HG03025 (cell line): ENCODE measurements around the gene ZNF318.
"Not testable (repeated sequence)": the region's sequence is repeated elsewhere in the genome, so short reads cannot be mapped to it uniquely, and the experiment has no call there.

Source experiments
- ATAC-seq: cut with Tn5 transposase; IDR thresholded peaks from one replicate; pipeline ENCODE4 v1.9.1; 2021; ENCODE audit warnings: mild to moderate bottlenecking, moderate library complexity; ENCODE audit not compliant: unreplicated experiment, low FRiP score

ZNF318 gene, protein sequence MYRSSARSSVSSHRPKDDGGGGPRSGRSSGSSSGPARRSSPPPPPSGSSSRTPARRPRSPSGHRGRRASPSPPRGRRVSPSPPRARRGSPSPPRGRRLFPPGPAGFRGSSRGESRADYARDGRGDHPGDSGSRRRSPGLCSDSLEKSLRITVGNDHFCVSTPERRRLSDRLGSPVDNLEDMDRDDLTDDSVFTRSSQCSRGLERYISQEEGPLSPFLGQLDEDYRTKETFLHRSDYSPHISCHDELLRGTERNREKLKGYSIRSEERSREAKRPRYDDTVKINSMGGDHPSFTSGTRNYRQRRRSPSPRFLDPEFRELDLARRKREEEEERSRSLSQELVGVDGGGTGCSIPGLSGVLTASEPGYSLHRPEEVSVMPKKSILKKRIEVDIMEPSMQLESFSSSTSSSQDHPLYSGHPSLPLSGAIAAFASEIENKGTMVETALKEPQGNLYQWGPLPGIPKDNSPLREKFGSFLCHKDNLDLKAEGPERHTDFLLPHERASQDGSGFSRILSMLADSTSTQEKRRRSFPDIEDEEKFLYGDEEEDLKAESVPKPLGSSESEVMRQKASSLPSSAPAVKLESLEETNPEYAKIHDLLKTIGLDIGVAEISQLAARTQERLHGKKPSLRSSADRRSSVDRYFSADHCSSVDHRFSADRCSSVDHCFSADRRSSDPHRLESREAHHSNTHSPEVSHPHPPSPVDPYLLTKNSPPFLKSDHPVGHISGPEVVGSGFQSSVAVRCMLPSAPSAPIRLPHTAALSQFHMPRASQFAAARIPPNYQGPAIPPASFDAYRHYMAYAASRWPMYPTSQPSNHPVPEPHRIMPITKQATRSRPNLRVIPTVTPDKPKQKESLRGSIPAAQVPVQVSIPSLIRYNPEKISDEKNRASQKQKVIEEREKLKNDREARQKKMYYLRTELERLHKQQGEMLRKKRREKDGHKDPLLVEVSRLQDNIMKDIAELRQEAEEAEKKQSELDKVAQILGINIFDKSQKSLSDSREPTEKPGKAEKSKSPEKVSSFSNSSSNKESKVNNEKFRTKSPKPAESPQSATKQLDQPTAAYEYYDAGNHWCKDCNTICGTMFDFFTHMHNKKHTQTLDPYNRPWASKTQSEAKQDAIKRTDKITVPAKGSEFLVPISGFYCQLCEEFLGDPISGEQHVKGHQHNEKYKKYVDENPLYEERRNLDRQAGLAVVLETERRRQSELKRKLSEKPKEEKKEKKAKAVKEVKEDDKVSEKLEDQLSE (N-terminal part only)

DNA sequence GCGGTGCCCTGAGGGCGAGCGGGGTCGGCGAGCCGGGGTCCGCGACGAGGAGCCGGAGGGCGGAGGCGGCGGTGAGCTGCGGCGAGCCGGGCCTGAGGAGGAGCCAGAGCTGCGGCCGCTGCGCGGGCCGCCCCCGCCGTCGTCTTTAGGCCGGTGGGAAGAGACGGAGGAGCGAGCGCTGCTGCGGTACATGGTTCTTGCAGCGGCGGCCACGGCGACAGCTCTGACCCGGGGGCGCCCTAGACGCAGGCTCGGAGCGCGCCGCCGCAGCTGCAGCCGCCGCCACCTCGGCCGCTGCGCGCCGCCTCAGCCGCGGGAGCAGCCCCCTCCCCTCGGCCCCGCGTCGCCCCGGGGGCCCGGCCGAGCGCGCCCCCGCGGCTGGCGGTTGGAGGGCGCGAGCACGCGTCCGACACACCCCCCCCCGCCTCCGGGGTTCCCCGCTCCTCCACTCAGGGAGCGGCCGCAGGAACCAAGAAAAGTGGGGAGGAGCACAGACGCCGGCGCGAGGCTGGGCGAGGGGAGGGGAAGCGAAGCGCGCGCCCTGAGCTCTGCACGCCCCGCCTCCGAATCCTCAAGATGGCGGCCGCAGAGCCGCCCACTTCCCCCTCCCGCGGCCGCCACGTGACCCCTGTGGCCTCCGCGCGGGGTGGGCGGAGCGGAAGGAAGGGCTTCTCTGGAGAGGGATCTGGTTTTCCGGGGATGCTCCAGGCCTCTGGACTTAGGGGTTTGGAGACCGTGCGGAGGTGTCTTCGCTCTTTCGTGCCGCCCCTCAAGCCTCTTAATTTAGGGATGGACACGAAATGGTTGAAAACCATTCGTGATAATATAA lies at the start of gene ZNF318:
Gene ZNF318, minus strand, starts transcription at position 474 of the 829 bp plus-strand sequence. Its CDS starts 282 bp downstream, at position 192.
- ATAC-seq: peak; percentile 82

DNA sequence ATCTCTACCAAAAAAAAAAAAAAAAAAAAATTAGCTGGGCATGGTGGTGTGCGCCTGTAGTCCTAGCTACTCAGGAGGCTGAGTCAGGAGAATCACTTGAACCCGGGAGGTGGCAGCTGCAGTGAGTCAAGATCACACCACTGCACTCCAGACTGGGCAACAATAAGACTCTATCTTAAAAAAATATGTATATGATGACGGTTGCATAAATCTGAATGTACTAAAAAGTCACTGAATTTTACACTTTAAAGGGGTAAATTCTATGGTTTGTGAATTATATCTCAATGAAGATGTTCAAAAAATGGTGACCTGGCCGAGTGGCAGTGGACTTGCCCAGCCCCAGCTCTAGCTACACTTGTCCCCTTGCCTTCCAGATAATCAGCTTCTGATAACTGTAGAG lies 47.5 kb upstream of the ZNF318 start:
- no peak for ATAC-seq

DNA sequence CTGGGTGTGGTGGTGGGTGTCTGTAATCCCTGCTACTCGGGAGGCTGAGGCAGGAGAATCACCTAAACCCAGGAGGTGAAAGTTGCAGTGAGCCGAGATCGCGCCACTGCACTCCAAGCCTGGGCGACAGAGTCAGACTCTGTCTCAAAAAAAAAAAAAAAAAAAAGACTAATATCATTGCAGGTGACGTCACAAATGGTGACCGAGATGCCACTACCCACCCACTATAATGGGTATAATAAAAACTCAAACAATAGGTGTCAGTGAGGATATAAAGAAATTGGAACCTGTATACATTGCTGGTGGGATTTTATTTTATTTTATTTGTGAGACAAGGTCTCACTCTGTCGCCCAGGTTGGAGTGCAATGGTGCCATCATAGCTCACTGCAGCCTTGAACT lies 45.8 kb upstream of the ZNF318 start:
- ATAC-seq: not testable (repeated sequence)

DNA sequence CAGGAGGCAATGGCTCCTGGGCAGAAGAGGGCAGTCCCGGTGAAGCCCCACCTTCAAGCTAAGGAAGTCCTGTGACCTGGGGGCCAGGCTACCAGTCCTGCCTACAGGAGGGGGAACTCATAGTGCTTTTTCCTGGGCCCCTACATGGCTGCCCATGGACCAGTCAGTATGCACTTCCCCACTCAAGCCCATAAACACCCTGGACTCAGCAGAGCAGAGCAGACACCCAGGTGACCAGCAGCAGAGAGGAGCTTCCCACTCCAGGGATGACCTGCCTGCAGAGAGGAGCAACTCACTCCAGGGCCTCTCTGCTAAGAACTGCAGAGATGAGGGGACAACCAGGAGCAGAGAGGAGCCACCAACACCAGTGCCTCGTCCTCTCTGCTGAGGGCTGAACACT lies 43.6 kb upstream of the ZNF318 start:
- ATAC-seq: no peak

DNA sequence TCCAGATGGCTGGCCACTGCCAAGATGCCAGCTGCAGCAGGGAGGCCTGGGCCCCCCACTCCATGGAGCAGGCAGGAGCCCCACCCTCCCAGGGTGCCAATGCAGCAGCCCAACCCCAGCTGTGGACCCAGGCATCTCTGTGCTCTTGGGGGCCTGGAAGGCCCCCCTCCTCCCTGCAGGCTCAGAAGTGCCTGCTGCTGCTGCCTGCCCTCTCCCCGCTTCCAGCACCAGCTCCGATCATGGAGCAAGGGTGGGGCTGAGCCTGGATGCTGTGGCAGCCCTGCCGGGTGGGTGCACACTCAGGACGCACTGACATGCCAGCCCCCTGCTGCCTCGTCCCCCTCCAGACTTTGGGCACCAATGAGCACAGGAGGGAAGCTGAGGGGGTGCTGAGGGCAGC lies 43.1 kb upstream of the ZNF318 start:
- no peak for ATAC-seq

DNA sequence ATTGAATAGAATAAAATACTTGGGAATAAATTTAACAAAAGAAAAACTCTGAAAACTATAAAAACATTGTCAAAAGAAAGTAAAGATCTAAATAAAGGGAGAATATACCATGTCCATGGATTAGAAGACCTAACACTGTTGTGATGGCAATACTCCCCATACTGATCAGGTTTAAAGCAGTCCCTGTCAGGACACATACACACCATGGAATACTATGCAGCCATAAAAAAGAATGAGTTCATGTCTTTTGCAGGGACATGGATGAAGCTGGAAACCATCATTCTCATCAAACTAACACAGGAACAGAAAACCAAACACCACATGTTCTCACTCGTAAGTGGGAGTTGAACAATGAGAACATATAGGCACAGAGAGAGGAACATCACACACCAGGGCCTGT lies 41.3 kb upstream of the ZNF318 start:
- ATAC-seq: not testable (repeated sequence)

DNA sequence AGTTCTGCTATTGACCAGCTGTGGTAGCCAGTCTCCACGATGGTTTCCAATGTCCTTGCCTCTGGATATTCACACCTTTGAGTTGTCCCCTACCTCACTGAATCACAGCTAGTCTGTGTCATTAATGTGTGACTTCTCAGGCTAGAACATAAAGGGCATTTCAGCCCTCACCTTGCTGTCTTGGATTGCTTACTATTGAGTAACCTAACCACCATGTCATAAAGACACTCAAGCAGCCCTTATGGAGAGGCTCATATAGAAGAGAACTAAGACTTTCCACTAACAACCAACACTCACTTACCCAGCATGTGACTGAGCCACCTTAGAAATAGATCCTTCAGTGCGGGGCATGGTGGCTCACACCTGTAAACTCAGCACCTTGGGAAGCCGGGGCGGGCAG lies 38.8 kb upstream of the ZNF318 start:
- ATAC-seq: no peak

DNA sequence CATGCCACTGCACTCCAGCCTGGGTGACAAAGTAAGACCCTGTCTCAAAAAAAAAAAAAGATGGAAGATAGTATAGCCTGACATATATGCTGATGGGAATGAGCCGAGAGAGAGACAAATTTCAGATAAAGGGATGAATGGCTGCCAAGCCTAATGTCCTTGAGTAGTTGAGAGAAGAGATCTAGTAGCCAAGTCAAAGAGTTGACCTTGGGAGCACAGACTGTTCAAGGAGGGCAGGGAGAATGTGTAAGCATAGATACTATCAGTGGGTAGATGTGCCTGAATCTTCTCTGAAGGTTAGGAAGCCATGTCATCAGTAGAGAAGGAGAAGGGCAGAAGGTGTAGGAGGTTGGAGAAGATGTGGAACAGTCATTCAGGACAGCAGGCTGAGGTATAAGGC lies 37.8 kb upstream of the ZNF318 start:
- ATAC-seq: no peak

DNA sequence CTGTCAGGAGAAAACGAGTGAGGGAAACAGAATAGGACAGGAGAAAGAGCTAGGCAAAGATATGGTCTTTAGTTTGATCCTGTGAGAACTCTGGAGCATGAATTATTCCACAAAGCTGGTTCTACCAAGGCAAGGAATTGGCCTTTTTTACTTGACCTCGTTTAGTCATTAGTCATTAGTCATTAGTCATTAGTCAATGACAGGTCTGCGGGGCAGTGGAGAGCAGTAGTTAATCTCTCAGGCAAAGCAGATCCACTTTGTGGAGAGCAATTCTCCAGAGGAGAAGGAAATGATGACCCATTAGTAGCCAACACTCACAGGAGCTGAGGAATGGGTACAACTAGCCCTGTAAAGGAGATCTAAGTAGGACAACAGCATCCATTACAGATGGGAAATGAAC lies 35.9 kb upstream of the ZNF318 start:
- no peak for ATAC-seq

DNA sequence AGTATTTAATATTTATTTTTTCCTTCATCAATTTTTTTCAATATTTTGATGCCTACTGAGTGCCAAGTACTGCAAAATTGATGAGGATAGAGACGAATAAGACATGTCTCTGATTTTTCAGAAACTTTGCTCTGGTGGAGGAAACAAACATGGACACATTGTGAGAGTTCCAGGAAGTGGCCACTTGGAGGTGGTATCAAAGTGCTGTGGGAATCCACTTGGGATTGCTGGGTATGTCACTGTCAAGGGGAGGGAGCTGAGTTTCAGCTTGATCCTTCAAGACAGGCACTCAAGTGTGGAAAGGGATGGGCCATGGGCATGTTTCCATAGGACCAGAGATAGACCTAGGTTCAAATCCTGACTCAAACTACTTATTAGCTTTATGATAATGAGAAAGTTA lies 33.4 kb upstream of the ZNF318 start:
- no peak for ATAC-seq

DNA sequence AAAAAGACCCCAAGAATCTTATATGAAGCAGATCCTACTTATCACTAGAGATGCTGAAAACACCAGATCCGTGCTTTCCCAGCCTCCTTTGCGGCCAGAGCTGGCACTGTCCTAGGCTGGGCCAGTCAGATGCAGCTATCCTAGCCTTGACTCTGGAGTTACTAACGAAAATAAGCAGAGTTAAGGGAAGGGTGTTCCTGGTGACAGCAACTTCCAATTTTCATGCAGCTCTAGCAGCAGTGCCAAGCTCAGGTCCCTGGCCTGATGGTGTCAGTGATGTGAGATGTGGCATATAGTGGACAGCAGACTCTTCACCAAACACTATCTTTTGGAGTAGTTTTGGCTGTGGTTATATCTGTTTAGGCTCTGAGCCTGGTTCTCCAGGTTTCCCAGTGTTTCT lies 32.3 kb upstream of the ZNF318 start:
- ATAC-seq: no peak

DNA sequence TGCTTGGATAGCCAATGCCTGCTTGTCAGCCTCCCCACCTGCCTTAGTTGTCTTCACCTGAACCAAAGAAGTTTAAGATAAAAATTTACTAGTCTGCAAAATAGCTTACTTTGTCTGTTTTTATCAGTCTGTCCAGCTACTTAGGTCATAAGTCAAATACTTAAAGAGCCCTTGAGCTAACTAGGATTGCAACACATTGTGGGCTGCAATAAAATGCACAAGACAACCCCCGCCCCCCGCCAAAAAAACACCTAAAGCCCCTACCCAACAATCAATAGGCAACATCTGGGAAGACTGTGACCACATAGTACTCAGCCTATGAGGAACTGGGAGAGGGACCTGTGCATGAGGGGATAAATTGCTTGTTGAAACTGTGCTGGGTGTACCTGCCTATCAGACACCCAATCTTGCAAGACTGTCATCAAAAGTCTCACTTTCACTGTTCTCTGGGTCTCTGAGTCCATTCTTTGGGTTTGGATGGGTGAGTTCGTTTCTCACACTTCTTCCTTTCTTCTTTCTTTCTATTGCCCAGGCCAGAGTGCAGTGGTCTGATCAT lies 30.6 kb upstream of the ZNF318 start:
- no peak for ATAC-seq

DNA sequence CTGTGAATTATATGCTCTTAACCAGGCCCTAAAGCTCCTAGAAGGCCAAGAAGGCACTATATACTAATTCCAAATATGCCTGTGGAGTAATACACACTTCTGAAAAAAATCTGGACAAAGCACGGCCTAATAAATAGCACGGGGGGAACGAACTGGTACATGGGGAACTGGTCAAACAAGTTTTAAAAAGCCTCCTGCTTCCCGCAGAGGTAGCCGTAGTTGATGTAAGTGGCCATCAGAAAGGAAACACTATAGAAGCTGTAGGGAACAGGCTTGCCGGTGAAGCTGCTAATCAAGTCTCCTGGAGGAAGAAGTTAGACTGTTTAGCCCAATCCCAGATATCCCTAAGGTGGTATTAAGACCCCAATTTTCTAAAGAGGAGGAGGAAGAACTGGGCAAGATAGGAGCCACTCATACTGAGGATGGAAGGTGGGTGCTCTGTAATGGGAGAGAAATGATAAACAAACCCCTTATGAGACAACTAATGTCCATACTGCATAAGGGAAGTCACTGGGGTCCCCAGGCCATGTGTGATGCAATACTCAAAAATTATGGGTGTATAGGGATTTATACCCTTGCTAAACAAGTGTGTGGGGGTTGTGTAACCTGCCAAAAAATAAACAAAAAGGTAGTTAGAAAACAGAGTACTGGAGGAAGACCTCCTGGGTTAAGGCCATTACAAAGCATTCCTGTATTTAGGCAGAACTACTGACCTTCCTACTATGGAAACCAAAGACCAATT lies 27.1 kb upstream of the ZNF318 start:
- ATAC-seq: no peak

DNA sequence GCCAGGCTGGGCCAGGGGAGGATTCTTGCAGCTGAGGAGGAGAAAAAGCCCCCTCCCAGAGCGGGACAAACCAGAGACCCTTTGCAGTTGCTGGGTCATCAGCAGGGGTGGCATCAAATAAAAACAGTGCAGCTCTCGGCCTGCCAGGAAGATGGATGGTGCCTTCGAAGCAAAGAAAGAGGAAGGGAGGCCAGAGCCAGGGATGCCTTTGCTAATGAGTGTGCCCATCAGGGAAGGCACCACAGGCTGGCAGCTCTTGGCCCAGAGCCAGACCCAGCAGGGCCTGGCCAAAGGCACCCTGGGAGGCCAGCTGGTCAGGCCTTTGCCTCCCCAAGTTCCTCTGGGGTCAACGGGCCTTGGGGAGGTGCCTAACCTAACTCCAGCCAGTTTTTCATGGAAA lies 26.3 kb upstream of the ZNF318 start:
- ATAC-seq: no peak

DNA sequence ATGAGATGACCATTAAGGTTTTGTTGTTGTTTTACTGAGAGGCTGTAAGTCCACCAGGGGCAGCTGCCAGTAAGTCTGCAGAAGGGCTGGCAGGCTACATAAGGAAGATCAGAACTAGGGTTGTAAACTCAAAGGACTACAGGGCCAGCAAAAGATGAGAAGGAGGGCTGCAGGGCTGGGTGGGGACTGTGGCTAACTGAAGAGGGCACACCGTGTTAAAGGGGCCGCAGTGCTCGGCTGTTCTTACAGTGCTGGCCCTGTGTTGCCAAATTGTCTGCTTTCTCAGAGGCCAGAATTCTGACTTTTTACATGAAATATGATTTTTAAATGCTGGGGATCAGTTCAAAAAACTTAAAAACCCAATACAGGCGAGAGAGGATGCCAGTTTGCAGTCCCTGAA lies 25.5 kb upstream of the ZNF318 start:
- ATAC-seq: no peak

DNA sequence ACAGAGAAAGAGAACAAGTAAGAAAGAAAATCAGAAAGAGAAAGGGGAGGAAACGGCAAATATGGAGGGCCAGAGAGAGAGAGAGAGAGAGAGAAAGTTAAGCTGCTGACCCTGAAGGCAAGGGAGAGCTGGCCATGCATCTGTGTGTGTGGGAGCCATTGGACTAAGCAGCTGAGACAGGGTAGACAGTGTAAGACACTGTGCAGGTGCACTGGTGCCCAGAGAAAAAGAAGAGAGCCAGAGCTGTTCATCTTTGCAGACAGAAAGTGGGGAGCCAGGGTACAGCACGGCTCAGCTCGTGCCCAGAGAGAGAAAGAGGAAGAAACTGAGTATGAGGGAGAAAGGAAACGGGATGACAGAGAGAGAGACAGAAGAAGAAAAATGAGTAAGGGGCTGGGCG lies 24.2 kb upstream of the ZNF318 start:
- no peak for ATAC-seq

DNA sequence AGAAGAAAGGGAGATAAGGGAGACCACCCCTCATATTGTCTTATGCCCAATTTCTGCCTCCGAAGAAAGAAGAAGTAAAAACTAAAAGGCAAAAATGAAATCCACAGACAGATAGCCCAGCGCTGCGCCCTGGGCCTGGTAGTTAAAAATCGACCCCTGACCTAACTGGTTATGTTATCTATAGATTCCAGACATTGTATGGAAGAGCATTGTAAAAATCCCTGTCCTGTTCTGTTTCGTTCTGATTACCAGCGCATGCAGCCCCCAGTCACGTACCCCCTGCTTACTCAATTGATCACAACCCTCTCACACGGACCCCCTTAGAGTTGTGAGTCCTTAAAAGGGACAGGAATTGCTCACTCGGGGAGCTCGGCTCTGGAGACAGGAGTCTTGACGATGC lies 23.7 kb upstream of the ZNF318 start:
- ATAC-seq: not testable (repeated sequence)

DNA sequence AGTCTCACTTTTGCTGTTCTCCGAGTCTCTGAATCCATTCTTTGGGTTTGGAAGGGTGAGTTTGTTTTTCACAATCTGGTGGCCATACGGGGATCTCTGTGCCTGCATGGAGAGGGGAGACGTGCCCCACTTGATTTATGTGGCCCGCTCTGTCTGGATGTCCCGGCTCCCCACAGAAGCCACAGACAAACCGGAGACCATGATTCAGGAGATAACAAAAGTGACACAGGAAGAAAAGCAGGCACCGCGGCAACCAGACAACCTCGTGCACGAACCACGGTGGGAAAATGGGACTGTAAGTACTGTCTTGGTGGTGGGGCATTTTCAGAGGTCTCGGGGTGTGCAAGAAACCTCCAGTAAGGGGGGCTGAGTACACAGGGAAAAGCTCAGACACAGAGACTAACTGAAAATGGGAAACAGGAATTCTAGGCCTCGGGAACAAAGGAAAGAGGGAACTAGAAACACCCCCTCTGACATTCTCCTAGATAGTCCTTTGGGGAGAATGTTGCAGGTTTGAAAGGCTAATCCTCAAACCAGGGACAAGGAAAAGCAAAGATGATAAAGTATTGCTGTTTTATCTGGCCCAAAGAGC lies 22.1 kb upstream of the ZNF318 start:
- no peak for ATAC-seq
